ENCODE measurements around the gene JAGN1.

GRCh38 chr3:9855594-9855993, 34.8 kb upstream of the JAGN1 start:
- TF ChIP-seq POLR2A (IDR thresholded peaks at IDR 0.05) = no peak
- TF ChIP-seq, protein P1, sequence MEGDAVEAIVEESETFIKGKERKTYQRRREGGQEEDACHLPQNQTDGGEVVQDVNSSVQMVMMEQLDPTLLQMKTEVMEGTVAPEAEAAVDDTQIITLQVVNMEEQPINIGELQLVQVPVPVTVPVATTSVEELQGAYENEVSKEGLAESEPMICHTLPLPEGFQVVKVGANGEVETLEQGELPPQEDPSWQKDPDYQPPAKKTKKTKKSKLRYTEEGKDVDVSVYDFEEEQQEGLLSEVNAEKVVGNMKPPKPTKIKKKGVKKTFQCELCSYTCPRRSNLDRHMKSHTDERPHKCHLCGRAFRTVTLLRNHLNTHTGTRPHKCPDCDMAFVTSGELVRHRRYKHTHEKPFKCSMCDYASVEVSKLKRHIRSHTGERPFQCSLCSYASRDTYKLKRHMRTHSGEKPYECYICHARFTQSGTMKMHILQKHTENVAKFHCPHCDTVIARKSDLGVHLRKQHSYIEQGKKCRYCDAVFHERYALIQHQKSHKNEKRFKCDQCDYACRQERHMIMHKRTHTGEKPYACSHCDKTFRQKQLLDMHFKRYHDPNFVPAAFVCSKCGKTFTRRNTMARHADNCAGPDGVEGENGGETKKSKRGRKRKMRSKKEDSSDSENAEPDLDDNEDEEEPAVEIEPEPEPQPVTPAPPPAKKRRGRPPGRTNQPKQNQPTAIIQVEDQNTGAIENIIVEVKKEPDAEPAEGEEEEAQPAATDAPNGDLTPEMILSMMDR (IDR thresholded peaks at IDR 0.05) = no peak

Measured in thyroid gland (tissue), 4 donors.